HepG2 (cell line): ENCODE measurements around the gene CCDC167. TPM values are rescaled to one million over a fixed set of nuclear protein-coding genes. Genes with fewer than 3 reads are reported as not detected.

ENCODE experiments used
- ATAC-seq: fragments of 200-7000 bp; cut with Tn5 transposase; 3 replicates; pipeline ENCODE4 v1.9.1; 2020; ENCODE audit warnings: mild to moderate bottlenecking, moderate library complexity
- BruUV-seq: library from RNA; stranded (reverse); fragments of 400-500 nt; replicated peaks from 2 replicates; lab custom pipeline; 2021; lab: Mats Ljungman, UMichigan
- CTCF ChIA-PET: fragments of 300-600 bp; formaldehyde crosslinking; extraction: SDS; loops from one replicate; lab custom pipeline; 2021; ENCODE audit warnings: low total read pairs, inconsistent platforms, low intra/inter-chr PET ratio; lab: Yijun Ruan, JAX
- POLR2A ChIA-PET: fragments of 350-600 bp; sonication (Branson Sonifier 250); formaldehyde crosslinking; loops from one replicate; lab custom pipeline; 2020; ENCODE audit warnings: antibody characterized with exemption, inconsistent platforms; lab: Yijun Ruan, JAX
- DNase-seq: peaks from one replicate; pipeline ENCODE4 v3.0.0-alpha.2; 2015; ENCODE audit warnings: low spot score
- FAIRE-seq: peaks from 3 replicates; lab custom pipeline; 2011; peaks lifted over from hg19 to GRCh38; lab: Jason Lieb, UNC
- H2AFZ ChIP-seq: one replicate; pipeline ENCODE4 v1.6.1; 2011; ENCODE audit warnings: low read length, inconsistent platforms
- H3K27ac ChIP-seq: fragments of 300-600 bp; 3 replicates; pipeline ENCODE4 v1.8.0; 2011; ENCODE audit warnings: mixed run types, mild to moderate bottlenecking, mixed read lengths, low read length, inconsistent platforms; ENCODE audit not compliant: insufficient read depth; ENCODE audit errors: extremely low read length
- H3K27me3 ChIP-seq, 2 experiments: fragments of 200-600 bp in 1 of 2; 2 replicates in 1 of 2; 3 replicates in 1 of 2; pipeline versions ENCODE4 v1.6.0 to v1.8.0; 2011; ENCODE audit warnings: low read length in 2 of 2, mild to moderate bottlenecking in 2 of 2, moderate library complexity in 2 of 2, inconsistent platforms in 1 of 2; ENCODE audit not compliant: insufficient read depth in 2 of 2, control insufficient read depth in 1 of 2
- H3K36me3 ChIP-seq, 2 experiments: fragments of 200-600 bp in 1 of 2; replicated peaks in 1 of 2; 2 replicates in 1 of 2; 3 replicates in 1 of 2; pipeline versions ENCODE4 v1.5.1 to v1.8.0; 2011; ENCODE audit warnings: low read length in 2 of 2, inconsistent platforms in 1 of 2; ENCODE audit not compliant: insufficient read depth in 2 of 2, control insufficient read depth in 1 of 2
- H3K4me1 ChIP-seq: 2 replicates; pipeline ENCODE4 v1.5.1; 2012; ENCODE audit warnings: low read length, inconsistent platforms; ENCODE audit not compliant: insufficient read depth
- H3K4me2 ChIP-seq: 2 replicates; pipeline ENCODE4 v1.6.0; 2011; ENCODE audit warnings: low read depth, low read length, inconsistent platforms
- H3K4me3 ChIP-seq, 3 experiments: fragments of 200-600 bp in 1 of 3; sonication (generic), shearing (Covaris generic) in 1 of 3; replicated peaks in 1 of 3; 2 replicates each; pipeline ENCODE4 v1.5.1; 2011 to 2016; ENCODE audit warnings: low read length in 3 of 3, inconsistent platforms in 2 of 3, low read depth in 2 of 3, mild to moderate bottlenecking in 2 of 3, control low read depth in 1 of 3, mixed read lengths in 1 of 3; ENCODE audit not compliant: insufficient read depth in 1 of 3
- H3K79me2 ChIP-seq: one replicate; pipeline ENCODE4 v1.6.1; 2011; ENCODE audit warnings: low read length, inconsistent platforms; ENCODE audit not compliant: insufficient read depth
- H3K9ac ChIP-seq: 2 replicates; pipeline ENCODE4 v1.6.0; 2011; ENCODE audit warnings: mild to moderate bottlenecking, low read depth, low read length, inconsistent platforms; ENCODE audit not compliant: insufficient read depth
- H3K9me3 ChIP-seq: 2 replicates; pipeline ENCODE4 v1.5.1; 2012; ENCODE audit warnings: mild to moderate bottlenecking, low read length
- H4K20me1 ChIP-seq: 2 replicates; pipeline ENCODE4 v1.6.0; 2011; ENCODE audit warnings: inconsistent platforms, mild to moderate bottlenecking, low read length, moderate library complexity; ENCODE audit not compliant: insufficient read depth
- ATF5 ChIP-seq: sonication (generic); formaldehyde crosslinking; IDR thresholded peaks from 2 replicates; pipeline ENCODE4 v1.4.0; 2020; ENCODE audit warnings: mild to moderate bottlenecking, low read depth, missing genetic modification reagents
- CCAR2 ChIP-seq: fragments of 200-400 bp; formaldehyde crosslinking; optimal IDR thresholded peaks from 2 replicates; pipeline ENCODE3; 2018; ENCODE audit warnings: low read depth, mild to moderate bottlenecking, low read length, moderate library complexity
- CCDC6 ChIP-seq: sonication (generic); formaldehyde crosslinking; IDR thresholded peaks from 2 replicates; pipeline ENCODE4 v1.8.1; 2022; ENCODE audit warnings: mild to moderate bottlenecking, missing genetic modification reagents, moderate library complexity
- DDIT3 ChIP-seq: sonication (generic); formaldehyde crosslinking; IDR thresholded peaks from 2 replicates; pipeline ENCODE4 v1.4.0; 2020; ENCODE audit warnings: mild to moderate bottlenecking, missing genetic modification reagents
- GATAD1 ChIP-seq: IDR thresholded peaks from 2 replicates; pipeline ENCODE4 v1.6.1; 2016; ENCODE audit warnings: missing genetic modification reagents, missing compliant biosample characterization
- HMG20A ChIP-seq: IDR thresholded peaks from 2 replicates; pipeline ENCODE4 v1.6.1; 2016; ENCODE audit warnings: borderline replicate concordance
- PCBP2 ChIP-seq: fragments of 200-400 bp; formaldehyde crosslinking; optimal IDR thresholded peaks from 2 replicates; pipeline ENCODE3; 2018; ENCODE audit warnings: low read length, low read depth; ENCODE audit not compliant: poor library complexity, severe bottlenecking
- SATB2 ChIP-seq: sonication (generic); formaldehyde crosslinking; IDR thresholded peaks from 2 replicates; pipeline ENCODE4 v1.5.0; 2020; ENCODE audit warnings: missing genetic modification reagents
- ZFP36L1 ChIP-seq: sonication (generic); formaldehyde crosslinking; IDR thresholded peaks from 2 replicates; pipeline ENCODE4 v1.8.0; 2022; ENCODE audit warnings: mild to moderate bottlenecking, missing genetic modification reagents, moderate library complexity
- ZNF773 ChIP-seq: sonication (generic); formaldehyde crosslinking; IDR thresholded peaks from 2 replicates; pipeline ENCODE4 v1.4.0; 2020; ENCODE audit warnings: missing genetic modification reagents, borderline replicate concordance
- ZNF792 ChIP-seq: IDR thresholded peaks from 2 replicates; pipeline ENCODE4 v1.6.1; 2016
- ZNF850 ChIP-seq: sonication (generic); formaldehyde crosslinking; conservative IDR thresholded peaks from 2 replicates; pipeline ENCODE4 v1.9.0; 2021; ENCODE audit warnings: mild to moderate bottlenecking, missing genetic modification reagents
- ZSCAN12 ChIP-seq: sonication (generic); formaldehyde crosslinking; IDR thresholded peaks from 2 replicates; pipeline ENCODE4 v1.9.0; 2021; ENCODE audit warnings: mild to moderate bottlenecking, missing genetic modification reagents
- WGBS: methylation state at CpG from one replicate; pipeline ENCODE4 v1.1.6; 2017; ENCODE audit warnings: low lambda C conversion rate; 5-methylcytosine and 5-hydroxymethylcytosine counted together
- in situ Hi-C: cut with HindIII; loops from 2 replicates; pipeline ENCODE4 v1.10.0; 2017; ENCODE audit warnings: low pct_unique_long_range_greater_than_20kb; ENCODE audit not compliant: extremely low pct_ligation_motif_present
- intact Hi-C: fragments of 100-400 bp; cut with micrococcal nuclease; formaldehyde crosslinking; loops from one replicate; pipeline ENCODE4 v1.10.0; 2022; ENCODE audit not compliant: unreplicated experiment
- polyA plus RNA-seq, 8 experiments: library from polyadenylated mRNA; depleted of rRNA in 3 of 8; stranded (reverse) in 7 of 8; unstranded in 1 of 8; fragments of >200 nt; fragmentation: Illumina TruSeq in 4 of 8; extraction: Trizol in 4 of 8; gene quantifications; 2 replicates each; pipeline versions ENCODE4 v1.2.1 to v1.2.3, GENCODE V29; 2011 to 2016; ENCODE audit warnings: low read depth in 4 of 8, missing spikeins in 1 of 8, mixed read lengths in 1 of 8; ENCODE audit not compliant: insufficient read depth in 1 of 8
- total RNA-seq, 5 experiments: library from RNA; depleted of rRNA; stranded (reverse); fragments of >200 nt; fragmentation: Illumina TruSeq; extraction: Trizol; gene quantifications; 2 replicates each; pipeline ENCODE4 v1.2.3, GENCODE V29; 2016; ENCODE audit warnings: low read depth in 1 of 5
- TF ChIP-seq, protein P1 (sequence below): sonication (generic); IDR thresholded peaks from 2 replicates; pipeline ENCODE4 v1.6.1; 2016; ENCODE audit warnings: low read depth, borderline replicate concordance
- TF ChIP-seq, protein P2 (sequence below): sonication (generic); formaldehyde crosslinking; IDR thresholded peaks from 2 replicates; pipeline ENCODE4 v1.5.1; 2020; ENCODE audit warnings: mild to moderate bottlenecking, missing genetic modification reagents, borderline replicate concordance
- TF ChIP-seq, protein P3 (sequence below): sonication (generic); formaldehyde crosslinking; IDR thresholded peaks from 2 replicates; pipeline ENCODE4 v1.4.0; 2020; ENCODE audit warnings: mild to moderate bottlenecking, missing genetic modification reagents, borderline replicate concordance

The CCDC167 gene
- total and polyA plus RNA-seq, 2 of the 13 experiments (the other 11 are each of a cell fraction or from before 2014, with no cell fraction given) = 48.4 to 66.8 TPM

GRCh38 chr6:37522836-37523235 lies 23.1 kb upstream of the CCDC167 start:
- Histone ChIP-seq H3K27ac (no peak overlapping the region), H3K36me3 (no peaks in the 10 kb centered on the region), H3K9ac (no peak overlapping the region), H2AFZ (no peak overlapping the region), H3K79me2 (no peaks in the 10 kb centered on the region), H3K4me3 (no peak overlapping the region), H3K4me1 (no peaks in the 10 kb centered on the region), H3K9me3 (no peaks in the 10 kb centered on the region), H3K4me2 (no peak overlapping the region), H4K20me1 (no peaks in the 10 kb centered on the region), H3K27me3 (peaks cover 0 to 9% of the 10 kb centered on the region in 2 experiments; a peak in 1 of 5 replicates)
- intact Hi-C loops = no loop called here
- FAIRE-seq = no peak
- no TSS peak for BruUV-seq
- WGBS = 71% methylated on average over 3 of the region's 3 CpGs
- ATAC-seq = no peak
- in situ Hi-C loops = no loop called here
- ChIA-PET CTCF (no interaction called here), POLR2A (no interaction called here)
- DNase-seq = no peak
- TF ChIP-seq ZFP36L1 (no peak), HMG20A (CRISPR knock-in tag) (no peak), DDIT3 (CRISPR knock-in tag) (no peak), ZSCAN12 (no peak), ATF5 (CRISPR knock-in tag) (no peak), ZNF792 (CRISPR knock-in tag) (no peak), PCBP2 (no peak), CCAR2 (no peak), SATB2 (CRISPR knock-in tag) (no peak), GATAD1 (CRISPR knock-in tag) (no peak), CCDC6 (CRISPR knock-in tag) (no peak), ZNF773 (no peak), ZNF850 (CRISPR knock-in tag) (no peak)
- TF ChIP-seq, protein P1, sequence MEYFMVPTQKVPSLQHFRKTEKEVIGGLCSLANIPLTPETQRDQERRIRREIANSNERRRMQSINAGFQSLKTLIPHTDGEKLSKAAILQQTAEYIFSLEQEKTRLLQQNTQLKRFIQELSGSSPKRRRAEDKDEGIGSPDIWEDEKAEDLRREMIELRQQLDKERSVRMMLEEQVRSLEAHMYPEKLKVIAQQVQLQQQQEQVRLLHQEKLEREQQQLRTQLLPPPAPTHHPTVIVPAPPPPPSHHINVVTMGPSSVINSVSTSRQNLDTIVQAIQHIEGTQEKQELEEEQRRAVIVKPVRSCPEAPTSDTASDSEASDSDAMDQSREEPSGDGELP = no peak
- TF ChIP-seq, protein P2, sequence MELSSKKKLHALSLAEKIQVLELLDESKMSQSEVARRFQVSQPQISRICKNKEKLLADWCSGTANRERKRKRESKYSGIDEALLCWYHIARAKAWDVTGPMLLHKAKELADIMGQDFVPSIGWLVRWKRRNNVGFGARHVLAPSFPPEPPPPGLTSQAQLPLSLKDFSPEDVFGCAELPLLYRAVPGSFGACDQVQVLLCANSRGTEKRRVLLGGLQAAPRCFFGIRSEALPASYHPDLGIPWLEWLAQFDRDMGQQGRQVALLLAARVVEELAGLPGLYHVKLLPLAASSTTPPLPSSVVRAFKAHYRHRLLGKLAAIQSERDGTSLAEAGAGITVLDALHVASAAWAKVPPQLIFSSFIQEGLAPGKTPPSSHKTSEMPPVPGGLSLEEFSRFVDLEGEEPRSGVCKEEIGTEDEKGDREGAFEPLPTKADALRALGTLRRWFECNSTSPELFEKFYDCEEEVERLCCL (CRISPR knock-in tag) = no peak
- TF ChIP-seq, protein P3, sequence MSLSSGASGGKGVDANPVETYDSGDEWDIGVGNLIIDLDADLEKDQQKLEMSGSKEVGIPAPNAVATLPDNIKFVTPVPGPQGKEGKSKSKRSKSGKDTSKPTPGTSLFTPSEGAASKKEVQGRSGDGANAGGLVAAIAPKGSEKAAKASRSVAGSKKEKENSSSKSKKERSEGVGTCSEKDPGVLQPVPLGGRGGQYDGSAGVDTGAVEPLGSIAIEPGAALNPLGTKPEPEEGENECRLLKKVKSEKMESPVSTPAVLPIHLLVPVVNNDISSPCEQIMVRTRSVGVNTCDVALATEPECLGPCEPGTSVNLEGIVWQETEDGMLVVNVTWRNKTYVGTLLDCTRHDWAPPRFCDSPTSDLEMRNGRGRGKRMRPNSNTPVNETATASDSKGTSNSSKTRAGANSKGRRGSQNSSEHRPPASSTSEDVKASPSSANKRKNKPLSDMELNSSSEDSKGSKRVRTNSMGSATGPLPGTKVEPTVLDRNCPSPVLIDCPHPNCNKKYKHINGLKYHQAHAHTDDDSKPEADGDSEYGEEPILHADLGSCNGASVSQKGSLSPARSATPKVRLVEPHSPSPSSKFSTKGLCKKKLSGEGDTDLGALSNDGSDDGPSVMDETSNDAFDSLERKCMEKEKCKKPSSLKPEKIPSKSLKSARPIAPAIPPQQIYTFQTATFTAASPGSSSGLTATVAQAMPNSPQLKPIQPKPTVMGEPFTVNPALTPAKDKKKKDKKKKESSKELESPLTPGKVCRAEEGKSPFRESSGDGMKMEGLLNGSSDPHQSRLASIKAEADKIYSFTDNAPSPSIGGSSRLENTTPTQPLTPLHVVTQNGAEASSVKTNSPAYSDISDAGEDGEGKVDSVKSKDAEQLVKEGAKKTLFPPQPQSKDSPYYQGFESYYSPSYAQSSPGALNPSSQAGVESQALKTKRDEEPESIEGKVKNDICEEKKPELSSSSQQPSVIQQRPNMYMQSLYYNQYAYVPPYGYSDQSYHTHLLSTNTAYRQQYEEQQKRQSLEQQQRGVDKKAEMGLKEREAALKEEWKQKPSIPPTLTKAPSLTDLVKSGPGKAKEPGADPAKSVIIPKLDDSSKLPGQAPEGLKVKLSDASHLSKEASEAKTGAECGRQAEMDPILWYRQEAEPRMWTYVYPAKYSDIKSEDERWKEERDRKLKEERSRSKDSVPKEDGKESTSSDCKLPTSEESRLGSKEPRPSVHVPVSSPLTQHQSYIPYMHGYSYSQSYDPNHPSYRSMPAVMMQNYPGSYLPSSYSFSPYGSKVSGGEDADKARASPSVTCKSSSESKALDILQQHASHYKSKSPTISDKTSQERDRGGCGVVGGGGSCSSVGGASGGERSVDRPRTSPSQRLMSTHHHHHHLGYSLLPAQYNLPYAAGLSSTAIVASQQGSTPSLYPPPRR = no peak
